Activated CD8-positive, alpha-beta T cell treated with anti-CD3 and anti-CD28 coated beads for 36 hours (primary cell): Measurements from ENCODE around the gene CHRM1. TPM values are rescaled to one million over a fixed set of nuclear protein-coding genes. Genes with fewer than 3 reads are reported as not detected.

ENCODE experiments used
- ATAC-seq: fragments of 200-7000 bp; cut with Tn5 transposase; one replicate; pipeline ENCODE4 v1.10.0; 2021; ENCODE audit warnings: mild to moderate bottlenecking, moderate library complexity
- CTCF ChIA-PET: fragments of 350-600 bp; sonication (Branson Sonifier 250); formaldehyde crosslinking; loops from one replicate; lab custom pipeline; 2021; ENCODE audit warnings: antibody characterized with exemption; lab: Charles Lee
- POLR2A ChIA-PET: fragments of 350-600 bp; sonication (Branson Sonifier 250); formaldehyde crosslinking; loops from one replicate; lab custom pipeline; 2021; ENCODE audit warnings: antibody characterized with exemption; lab: Charles Lee
- DNase-seq: peaks from one replicate; pipeline ENCODE4 v3.0.0-alpha.2; 2020
- H3K27ac Mint-ChIP-seq: one replicate; pipeline ENCODE4 v1.8.0; 2021; ENCODE audit warnings: mild to moderate bottlenecking, mixed read lengths
- H3K27me3 Mint-ChIP-seq: one replicate; pipeline ENCODE4 v1.8.0; 2021; ENCODE audit warnings: mixed read lengths
- H3K36me3 Mint-ChIP-seq: one replicate; pipeline ENCODE4 v1.8.0; 2021; ENCODE audit warnings: low read depth, mixed read lengths
- H3K4me1 Mint-ChIP-seq: one replicate; pipeline ENCODE4 v1.8.0; 2021; ENCODE audit warnings: low read depth, mixed read lengths
- H3K4me3 Mint-ChIP-seq: one replicate; pipeline ENCODE4 v1.8.0; 2021; ENCODE audit warnings: mild to moderate bottlenecking, moderate library complexity, mixed read lengths
- H3K9me3 Mint-ChIP-seq: one replicate; pipeline ENCODE4 v1.8.0; 2021; ENCODE audit warnings: mixed read lengths
- intact Hi-C: fragments of 100-400 bp; cut with micrococcal nuclease; formaldehyde crosslinking; loops from one replicate; pipeline ENCODE4 v1.10.0; 2022
- total RNA-seq, 2 experiments: library from RNA; stranded (reverse); gene quantifications; one replicate each; pipeline ENCODE4 v1.2.3, GENCODE V29; 2021
- TF ChIP-seq, protein P1 (sequence below): fragments of 200-600 bp; IDR thresholded peaks from one replicate; pipeline ENCODE4 v1.8.0; 2022; ENCODE audit warnings: antibody characterized with exemption, mild to moderate bottlenecking

The CHRM1 gene
- total RNA-seq, 2 experiments from 2014 or later: not detected

DNA sequence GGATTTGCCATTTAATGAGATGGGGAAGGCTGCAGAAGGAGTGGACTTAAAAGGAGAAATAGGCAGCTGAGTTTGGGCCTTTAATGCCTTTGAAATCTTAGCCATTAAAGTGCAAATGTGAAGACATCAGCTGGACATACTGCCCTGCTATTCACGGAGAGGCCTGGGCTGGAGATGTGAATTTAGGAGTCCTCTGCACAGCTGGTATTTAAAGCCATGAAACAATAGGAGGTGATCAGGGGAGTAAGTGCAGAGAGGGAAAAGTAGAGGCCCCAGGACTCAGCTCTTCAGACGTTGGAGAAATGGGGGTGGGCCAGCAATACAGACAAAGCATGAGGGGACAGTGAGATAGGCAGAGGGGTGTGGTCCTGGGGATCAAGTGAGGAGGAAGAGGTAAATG, 23.9 kb downstream of the CHRM1 start:
- Mint-ChIP-seq H3K36me3 (no peaks in the 10 kb centered on the region), H3K4me1 (peaks cover 7% of the 10 kb centered on the region), H3K27ac (no peak overlapping the region), H3K9me3 (no peaks in the 10 kb centered on the region), H3K4me3 (no peak overlapping the region), H3K27me3 (peaks cover 12% of the 10 kb centered on the region)
- DNase-seq (no peak), ATAC-seq (no peak)
- TF ChIP-seq, protein P1, sequence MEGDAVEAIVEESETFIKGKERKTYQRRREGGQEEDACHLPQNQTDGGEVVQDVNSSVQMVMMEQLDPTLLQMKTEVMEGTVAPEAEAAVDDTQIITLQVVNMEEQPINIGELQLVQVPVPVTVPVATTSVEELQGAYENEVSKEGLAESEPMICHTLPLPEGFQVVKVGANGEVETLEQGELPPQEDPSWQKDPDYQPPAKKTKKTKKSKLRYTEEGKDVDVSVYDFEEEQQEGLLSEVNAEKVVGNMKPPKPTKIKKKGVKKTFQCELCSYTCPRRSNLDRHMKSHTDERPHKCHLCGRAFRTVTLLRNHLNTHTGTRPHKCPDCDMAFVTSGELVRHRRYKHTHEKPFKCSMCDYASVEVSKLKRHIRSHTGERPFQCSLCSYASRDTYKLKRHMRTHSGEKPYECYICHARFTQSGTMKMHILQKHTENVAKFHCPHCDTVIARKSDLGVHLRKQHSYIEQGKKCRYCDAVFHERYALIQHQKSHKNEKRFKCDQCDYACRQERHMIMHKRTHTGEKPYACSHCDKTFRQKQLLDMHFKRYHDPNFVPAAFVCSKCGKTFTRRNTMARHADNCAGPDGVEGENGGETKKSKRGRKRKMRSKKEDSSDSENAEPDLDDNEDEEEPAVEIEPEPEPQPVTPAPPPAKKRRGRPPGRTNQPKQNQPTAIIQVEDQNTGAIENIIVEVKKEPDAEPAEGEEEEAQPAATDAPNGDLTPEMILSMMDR: no peak
- ChIA-PET CTCF (interaction anchor here (1.4 to 2.6 kb wide), 3 partner anchors 8 to 126 kb away, joined by 3 to 9 read pairs (median 6); no protein-coding TSS in a partner anchor), POLR2A (interaction anchor here (1.0 to 2.3 kb wide), 3 partner anchors 8 to 13 kb away, joined by 3 to 7 read pairs (median 6); no protein-coding TSS in a partner anchor)
- intact Hi-C loops: no loop called here

DNA sequence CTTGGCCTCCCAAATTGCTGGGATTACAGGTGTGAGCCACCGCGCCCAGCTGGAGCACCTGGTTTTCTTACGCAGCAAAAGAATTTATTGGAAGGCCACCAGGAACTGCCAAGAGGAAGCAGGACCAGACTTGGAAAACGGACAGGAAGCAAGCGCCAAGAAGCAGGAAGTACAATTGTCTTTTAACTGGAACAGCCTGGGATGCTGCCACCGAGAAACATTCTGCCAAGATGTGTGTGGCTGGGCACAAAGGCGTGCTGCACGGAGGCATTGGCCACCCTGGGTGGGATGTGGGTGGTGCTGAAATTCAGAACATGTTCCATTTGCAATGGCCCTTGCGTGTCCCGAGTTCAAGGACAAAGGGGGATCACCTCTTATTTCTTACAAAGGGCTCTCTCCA, 25.1 kb downstream of the CHRM1 start:
- H3K4me3 Mint-ChIP-seq: no peak overlapping the region
- peaks cover 12% of the 10 kb centered on the region for H3K27me3 Mint-ChIP-seq
- ChIA-PET POLR2A (interaction anchor here (1.5 kb wide), 1 partner anchor 92 kb away, joined by 3 read pairs; no protein-coding TSS in a partner anchor), CTCF (interaction anchor here (1.5 kb wide), 1 partner anchor 79 kb away, joined by 3 read pairs; no protein-coding TSS in a partner anchor)
- no peaks in the 10 kb centered on the region for H3K36me3 Mint-ChIP-seq
- no peak for DNase-seq
- TF ChIP-seq, protein P1: no peak
- no peak overlapping the region for H3K27ac Mint-ChIP-seq
- ATAC-seq: no peak
- peaks cover 7% of the 10 kb centered on the region for H3K4me1 Mint-ChIP-seq
- H3K9me3 Mint-ChIP-seq: no peaks in the 10 kb centered on the region
- intact Hi-C loops: no loop called here

DNA sequence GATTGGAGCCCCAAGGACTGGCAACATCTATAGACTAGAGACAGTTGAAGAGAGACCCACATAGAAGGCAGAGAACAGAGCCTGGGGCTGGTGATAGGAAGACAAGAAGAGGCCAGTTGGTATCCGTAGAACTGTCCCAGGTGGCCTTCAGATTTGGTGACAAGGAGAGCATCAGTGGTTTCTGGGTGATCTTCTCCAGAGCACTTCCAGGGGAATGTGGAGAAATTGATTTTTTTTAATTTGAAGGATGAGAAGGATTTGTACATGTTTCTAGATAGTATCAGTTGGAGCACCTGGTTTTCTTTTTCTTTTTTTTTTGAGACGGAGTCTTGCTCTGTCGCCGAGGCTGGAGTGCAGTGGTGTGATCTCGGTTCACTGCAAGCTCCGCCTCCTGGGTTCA, 25.7 kb downstream of the CHRM1 start:
- Mint-ChIP-seq H3K4me1 (peaks cover 8% of the 10 kb centered on the region), H3K27me3 (peaks cover 12% of the 10 kb centered on the region), H3K4me3 (no peak overlapping the region), H3K36me3 (no peaks in the 10 kb centered on the region), H3K27ac (no peak overlapping the region), H3K9me3 (no peaks in the 10 kb centered on the region)
- no peak for DNase-seq
- TF ChIP-seq, protein P1: no peak
- ChIA-PET POLR2A (interaction anchor here (0.9 to 1.5 kb wide), 2 partner anchors 14 to 91 kb away, joined by 3 to 4 read pairs; no protein-coding TSS in a partner anchor), CTCF (interaction anchor here (4.3 kb wide), 1 partner anchor 11 kb away, joined by 28 read pairs; no protein-coding TSS in a partner anchor)
- ATAC-seq: no peak
- intact Hi-C loops: no loop called here

DNA sequence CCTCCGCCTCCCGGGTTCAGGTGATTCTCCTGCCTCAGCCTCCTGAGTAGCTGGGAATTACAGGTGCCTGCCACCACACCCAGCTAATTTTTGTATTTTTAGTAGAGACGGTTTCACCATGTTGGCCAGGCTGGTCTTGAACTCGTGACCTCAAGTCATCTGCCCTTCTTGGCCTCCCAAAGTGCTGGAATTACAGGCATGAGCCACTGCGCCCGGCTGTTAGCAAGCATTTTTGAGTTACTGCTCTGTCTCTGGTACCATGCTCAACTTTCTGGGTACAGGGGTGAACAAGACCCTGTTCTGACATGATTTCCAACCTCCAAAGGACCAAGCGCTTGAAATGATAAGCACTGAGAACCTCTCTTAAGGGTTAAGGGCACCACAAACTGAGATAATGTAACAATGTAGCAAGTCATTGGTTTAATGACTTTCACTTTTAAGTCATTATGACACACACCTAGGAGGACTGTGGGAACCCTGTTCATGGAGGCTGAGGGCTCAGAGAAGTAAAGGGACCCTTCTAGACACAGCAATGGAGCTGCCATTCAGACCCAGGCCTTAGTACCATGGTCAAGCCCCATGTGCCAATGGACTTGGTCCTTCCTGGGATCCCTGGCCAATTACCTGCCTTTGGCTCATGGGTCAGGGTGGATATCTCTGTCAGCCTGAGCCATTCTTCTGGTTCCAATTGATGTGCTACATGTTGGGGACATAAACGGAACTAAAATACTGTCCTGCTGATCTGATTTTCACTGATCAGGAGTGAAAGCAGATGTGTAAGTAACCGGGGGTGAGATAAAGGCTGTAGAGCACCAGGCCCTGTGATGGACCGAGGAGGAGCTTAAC, 28.9 kb downstream of the CHRM1 start:
- no peak overlapping the region for H3K4me3 Mint-ChIP-seq
- DNase-seq: no peak
- peak; percentile 49 for ATAC-seq
- no peaks in the 10 kb centered on the region for H3K9me3 Mint-ChIP-seq
- intact Hi-C loops: no loop called here
- H3K4me1 Mint-ChIP-seq: peaks cover 23% of the 10 kb centered on the region
- H3K27ac Mint-ChIP-seq: no peak overlapping the region
- peaks cover 29% of the 10 kb centered on the region for H3K36me3 Mint-ChIP-seq
- H3K27me3 Mint-ChIP-seq: peaks cover 2% of the 10 kb centered on the region
- TF ChIP-seq, protein P1: no peak
- CTCF ChIA-PET: interaction anchor here (4.3 kb wide), 1 partner anchor 14 kb away, joined by 28 read pairs; no protein-coding TSS in a partner anchor
- POLR2A ChIA-PET: interaction anchor here (2.1 to 15.6 kb wide), 2 partner anchors 10 to 40 kb away, joined by 12 to 495 read pairs; no protein-coding TSS in a partner anchor
